ENCODE measurements around the gene CORO6. TPM values are rescaled to one million over a fixed set of nuclear protein-coding genes. Genes with fewer than 3 reads are reported as not detected.

The CORO6 gene
- total and polyA plus RNA-seq, 4 donors = 0.23 to 3.0 (median 0.59) TPM

DNA sequence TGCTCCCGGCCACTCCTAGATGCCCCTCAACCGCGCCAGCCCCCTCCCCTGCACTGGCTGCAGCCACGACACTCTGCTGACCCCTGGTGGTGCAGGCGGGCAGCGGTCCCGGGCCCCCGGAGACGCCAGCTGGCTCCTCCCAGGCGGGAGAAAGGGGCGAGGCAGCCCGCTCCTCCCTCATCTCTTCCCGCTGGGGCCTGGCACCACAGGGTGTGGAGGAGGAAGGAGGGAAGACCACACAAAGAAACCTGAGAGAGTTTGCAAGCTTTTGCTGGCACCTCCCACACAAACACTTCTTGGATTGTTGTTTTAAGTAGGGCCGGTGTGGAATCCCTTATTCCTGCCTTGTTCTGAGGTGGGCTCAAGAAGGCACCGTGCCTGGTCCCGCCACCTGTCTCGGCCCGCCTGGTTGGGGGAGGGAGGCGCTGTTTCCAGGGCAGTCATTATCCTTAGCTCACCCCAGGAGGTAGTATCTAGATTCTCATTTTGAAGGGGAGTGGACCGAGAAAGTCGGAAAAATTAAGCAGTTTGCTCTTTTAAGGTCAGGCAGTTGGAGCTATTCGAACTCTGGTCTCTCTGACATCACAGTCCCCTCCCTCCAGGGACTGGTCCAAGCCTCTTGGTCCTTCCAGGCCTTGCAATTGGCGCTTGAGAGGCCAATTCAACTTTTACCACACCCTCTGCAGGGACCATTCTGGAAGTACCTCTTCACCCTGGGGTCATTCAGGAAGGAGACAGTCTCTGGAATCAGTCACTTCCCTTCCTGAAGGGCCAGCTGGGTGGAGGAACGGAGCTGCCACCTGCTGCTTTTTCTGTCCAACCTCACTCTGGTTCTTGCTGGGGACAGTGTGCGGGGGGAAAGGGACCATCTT lies 30.7 kb downstream of the CORO6 start:
- Histone ChIP-seq H3K36me3 (ENCODE audit: control insufficient read depth in 4 of 4, insufficient read depth in 3 of 4, low read depth in 1 of 4, low read length in 3 of 4) (no peaks in the 10 kb centered on the region), H3K9me3 (ENCODE audit: control insufficient read depth in 4 of 4, low read length in 3 of 4) (no peaks in the 10 kb centered on the region), H3K27ac (ENCODE audit: low read depth in 1 of 2, low read length in 2 of 2) (no peak overlapping the region), H3K4me1 (ENCODE audit: control insufficient read depth in 4 of 4, insufficient read depth in 4 of 4, low read length in 3 of 4) (peaks cover 6 to 61% (median 42%) of the 10 kb centered on the region in 4 donors), H3K4me3 (ENCODE audit: low read depth in 1 of 3, low read length in 3 of 3) (no peak overlapping the region), H3K27me3 (ENCODE audit: control insufficient read depth in 4 of 4, insufficient read depth in 4 of 4, low read length in 3 of 4) (no peaks in the 10 kb centered on the region), H3K9ac (ENCODE audit: low read depth in 1 of 2, low read length in 2 of 2) (no peak overlapping the region)
- WGBS = 17% methylated on average over 25 of the region's 25 CpGs
- peak; percentile 89 for DNase-seq (ENCODE audit: low spot score)
- TF ChIP-seq TAF1 (conservative IDR thresholded peaks at IDR 0.05) = no peak
- TF ChIP-seq RAD21 (IDR thresholded peaks at IDR 0.05) = peak; percentile 78 to 85
- TF ChIP-seq, protein P1, sequence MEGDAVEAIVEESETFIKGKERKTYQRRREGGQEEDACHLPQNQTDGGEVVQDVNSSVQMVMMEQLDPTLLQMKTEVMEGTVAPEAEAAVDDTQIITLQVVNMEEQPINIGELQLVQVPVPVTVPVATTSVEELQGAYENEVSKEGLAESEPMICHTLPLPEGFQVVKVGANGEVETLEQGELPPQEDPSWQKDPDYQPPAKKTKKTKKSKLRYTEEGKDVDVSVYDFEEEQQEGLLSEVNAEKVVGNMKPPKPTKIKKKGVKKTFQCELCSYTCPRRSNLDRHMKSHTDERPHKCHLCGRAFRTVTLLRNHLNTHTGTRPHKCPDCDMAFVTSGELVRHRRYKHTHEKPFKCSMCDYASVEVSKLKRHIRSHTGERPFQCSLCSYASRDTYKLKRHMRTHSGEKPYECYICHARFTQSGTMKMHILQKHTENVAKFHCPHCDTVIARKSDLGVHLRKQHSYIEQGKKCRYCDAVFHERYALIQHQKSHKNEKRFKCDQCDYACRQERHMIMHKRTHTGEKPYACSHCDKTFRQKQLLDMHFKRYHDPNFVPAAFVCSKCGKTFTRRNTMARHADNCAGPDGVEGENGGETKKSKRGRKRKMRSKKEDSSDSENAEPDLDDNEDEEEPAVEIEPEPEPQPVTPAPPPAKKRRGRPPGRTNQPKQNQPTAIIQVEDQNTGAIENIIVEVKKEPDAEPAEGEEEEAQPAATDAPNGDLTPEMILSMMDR (IDR thresholded peaks at IDR 0.05; ENCODE audit: low read depth, low read length, missing input control) = peak; percentile 90

DNA sequence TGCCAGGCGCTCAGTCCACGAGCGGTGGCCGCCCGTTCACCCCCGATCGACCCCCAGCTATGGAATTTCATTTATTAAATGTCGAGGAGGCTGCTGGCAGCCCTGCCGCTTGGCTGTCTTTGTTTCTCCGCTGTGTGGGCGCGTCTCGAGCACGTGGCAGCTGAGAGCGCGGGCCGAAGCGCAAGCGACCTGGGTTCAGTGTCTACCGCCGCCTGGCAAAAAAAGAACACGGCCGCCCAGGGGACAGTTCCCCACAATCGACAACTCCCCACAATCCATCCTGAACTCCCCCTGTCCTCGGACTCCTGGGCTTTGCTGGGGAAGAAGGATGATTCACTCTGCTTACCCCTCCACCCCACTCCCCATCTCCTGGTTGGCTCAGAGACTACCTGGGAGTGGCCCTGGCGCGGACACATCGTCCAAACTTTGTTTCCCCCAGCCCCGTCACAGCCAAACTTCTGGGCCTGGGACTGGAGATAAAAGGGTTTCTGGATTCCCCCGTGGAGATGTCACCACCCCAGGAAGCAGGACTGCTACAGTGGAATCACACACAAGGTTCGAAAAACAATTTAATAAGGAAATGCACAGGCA lies 31.5 kb downstream of the CORO6 start:
- Histone ChIP-seq H3K9ac (ENCODE audit: low read depth in 1 of 2, low read length in 2 of 2) (no peak overlapping the region), H3K27ac (ENCODE audit: low read depth in 1 of 2, low read length in 2 of 2) (no peak overlapping the region), H3K4me1 (ENCODE audit: control insufficient read depth in 4 of 4, insufficient read depth in 4 of 4, low read length in 3 of 4) (peaks cover 6 to 61% (median 44%) of the 10 kb centered on the region in 4 donors), H3K36me3 (ENCODE audit: control insufficient read depth in 4 of 4, insufficient read depth in 3 of 4, low read depth in 1 of 4, low read length in 3 of 4) (no peaks in the 10 kb centered on the region), H3K4me3 (ENCODE audit: low read depth in 1 of 3, low read length in 3 of 3) (peak overlapping the region in 1 of 3 donors; percentile 9), H3K27me3 (ENCODE audit: control insufficient read depth in 4 of 4, insufficient read depth in 4 of 4, low read length in 3 of 4) (no peaks in the 10 kb centered on the region), H3K9me3 (ENCODE audit: control insufficient read depth in 4 of 4, low read length in 3 of 4) (no peaks in the 10 kb centered on the region)
- TF ChIP-seq ZBTB33 (IDR thresholded peaks at IDR 0.05) = no peak
- no peak for TF ChIP-seq REST (IDR thresholded peaks at IDR 0.05)
- TF ChIP-seq MAX (IDR thresholded peaks at IDR 0.05) = no peak
- TF ChIP-seq GABPA (IDR thresholded peaks at IDR 0.05 in 1 of 2, conservative IDR thresholded peaks at IDR 0.05 in 1 of 2) = no peak
- TF ChIP-seq HNF4A (conservative IDR thresholded peaks at IDR 0.05) = no peak
- TF ChIP-seq JUND (IDR thresholded peaks at IDR 0.05) = no peak
- no peak for TF ChIP-seq EGR1 (IDR thresholded peaks at IDR 0.05; ENCODE audit: low read depth in 2 of 2)
- TF ChIP-seq TAF1 (conservative IDR thresholded peaks at IDR 0.05) = no peak
- no peak for TF ChIP-seq RXRA (IDR thresholded peaks at IDR 0.05)
- TF ChIP-seq FOXA2 (IDR thresholded peaks at IDR 0.05) = no peak
- TF ChIP-seq, protein P2, sequence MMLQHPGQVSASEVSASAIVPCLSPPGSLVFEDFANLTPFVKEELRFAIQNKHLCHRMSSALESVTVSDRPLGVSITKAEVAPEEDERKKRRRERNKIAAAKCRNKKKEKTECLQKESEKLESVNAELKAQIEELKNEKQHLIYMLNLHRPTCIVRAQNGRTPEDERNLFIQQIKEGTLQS (IDR thresholded peaks at IDR 0.05) = no peak
- TF ChIP-seq RAD21 (IDR thresholded peaks at IDR 0.05) = no peak
- no peak for TF ChIP-seq SP1 (IDR thresholded peaks at IDR 0.05)
- TF ChIP-seq FOXA1 (IDR thresholded peaks at IDR 0.05) = no peak
- no peak for TF ChIP-seq HNF4G (IDR thresholded peaks at IDR 0.05)
- no peak for TF ChIP-seq YY1 (IDR thresholded peaks at IDR 0.05)
- no peak for TF ChIP-seq NR2F2 (IDR thresholded peaks at IDR 0.05)
- TF ChIP-seq, protein P1 (IDR thresholded peaks at IDR 0.05; ENCODE audit: low read depth, low read length, missing input control) = no peak
- DNase-seq (ENCODE audit: low spot score) = no peak
- WGBS = 16% methylated on average over 31 of the region's 31 CpGs
